Endothelial cell of umbilical vein (primary cell): ENCODE data around the gene PCED1B. TPM values are rescaled to one million over a fixed set of nuclear protein-coding genes. Genes with fewer than 3 reads are reported as not detected.
A peak's percentile ranks its signal among the peaks of the same experiment; 100 is the strongest.

Source experiments
- BruUV-seq: library from RNA; stranded (reverse); fragments of 400-500 nt; replicated peaks from 2 replicates; lab custom pipeline; 2021; lab: Mats Ljungman, UMichigan
- CTCF ChIA-PET: fragments of 300-600, 350-600 bp; sonication (Branson Sonifier 250); formaldehyde crosslinking; loops from one replicate; lab custom pipeline; 2021; ENCODE audit warnings: antibody characterized with exemption, inconsistent platforms; lab: Charles Lee
- POLR2A ChIA-PET: fragments of 300-600, 350-600 bp; sonication (Branson Sonifier 250); formaldehyde crosslinking; loops from one replicate; lab custom pipeline; 2021; ENCODE audit warnings: antibody characterized with exemption, inconsistent platforms; lab: Charles Lee
- DNase-seq: peaks from one replicate; pipeline ENCODE4 v3.0.0-alpha.2; 2011; ENCODE audit warnings: low read depth, low spot score
- FAIRE-seq: peaks from 2 replicates; lab custom pipeline; 2011; peaks lifted over from hg19 to GRCh38; lab: Jason Lieb, UNC
- H2AFZ ChIP-seq: 2 replicates; pipeline ENCODE4 v1.6.0; 2012; ENCODE audit warnings: low read depth, low read length, control low read depth, inconsistent platforms
- H3K27ac ChIP-seq: 2 replicates; pipeline ENCODE4 v1.5.1; 2011; ENCODE audit warnings: low read depth, mild to moderate bottlenecking, control low read depth, low read length, moderate library complexity; ENCODE audit not compliant: insufficient read depth
- H3K27me3 ChIP-seq, 2 experiments: 2 replicates each; pipeline versions ENCODE4 v1.6.0 to v1.6.1; 2011; ENCODE audit warnings: low read length in 2 of 2, mixed read lengths in 1 of 2; ENCODE audit not compliant: control insufficient read depth in 2 of 2, insufficient read depth in 2 of 2
- H3K36me3 ChIP-seq, 2 experiments: 2 replicates in 1 of 2; 3 replicates in 1 of 2; pipeline ENCODE4 v1.5.1; 2011; ENCODE audit warnings: low read length in 2 of 2, mild to moderate bottlenecking in 1 of 2, moderate library complexity in 1 of 2; ENCODE audit not compliant: control insufficient read depth in 2 of 2, insufficient read depth in 2 of 2; ENCODE audit errors: extremely low read depth in 1 of 2
- H3K4me1 ChIP-seq: 3 replicates; pipeline ENCODE4 v1.5.1; 2011; ENCODE audit warnings: mild to moderate bottlenecking, low read length; ENCODE audit not compliant: control insufficient read depth, insufficient read depth; ENCODE audit errors: extremely low read depth
- H3K4me2 ChIP-seq: 2 replicates; pipeline ENCODE4 v1.6.1; 2011; ENCODE audit warnings: low read length, control low read depth, mixed read lengths; ENCODE audit not compliant: insufficient read depth
- H3K4me3 ChIP-seq, 3 experiments: fragments of 200-600 bp in 1 of 3; sonication (generic), shearing (Covaris generic) in 1 of 3; replicated peaks in 1 of 3; 2 replicates each; pipeline ENCODE4 v1.5.1; 2011 to 2016; ENCODE audit warnings: control low read depth in 3 of 3, low read length in 3 of 3, mild to moderate bottlenecking in 2 of 3, inconsistent platforms in 1 of 3, low read depth in 1 of 3, moderate library complexity in 1 of 3; ENCODE audit not compliant: insufficient read depth in 1 of 3
- H3K79me2 ChIP-seq: 2 replicates; pipeline ENCODE4 v1.6.0; 2012; ENCODE audit warnings: low read length, inconsistent platforms; ENCODE audit not compliant: control insufficient read depth, insufficient read depth
- H3K9ac ChIP-seq: replicated peaks from 2 replicates; pipeline ENCODE3; 2011; ENCODE audit warnings: low read length, control low read depth; ENCODE audit not compliant: insufficient read depth; ENCODE audit errors: extremely low read depth
- H3K9me1 ChIP-seq: replicated peaks from 3 replicates; pipeline ENCODE4 v1.6.0; 2011; ENCODE audit warnings: mild to moderate bottlenecking, low read length; ENCODE audit not compliant: control insufficient read depth, insufficient read depth; ENCODE audit errors: extremely low read depth
- H3K9me3 ChIP-seq: replicated peaks from 2 replicates; pipeline ENCODE4 v1.5.1; 2012; ENCODE audit warnings: low read length, inconsistent platforms; ENCODE audit not compliant: control insufficient read depth, insufficient read depth
- H4K20me1 ChIP-seq: replicated peaks from 2 replicates; pipeline ENCODE3; 2011; ENCODE audit warnings: mild to moderate bottlenecking, low read length; ENCODE audit not compliant: control insufficient read depth, insufficient read depth; ENCODE audit errors: extremely low read depth
- CTCF ChIP-seq, 2 donors: IDR thresholded peaks; 1 replicate in 1 of 2; 2 replicates in 1 of 2; pipeline ENCODE4 v1.5.1; 2011; ENCODE audit warnings: low read length in 2 of 2, mild to moderate bottlenecking in 2 of 2, moderate library complexity in 2 of 2, control low read depth in 1 of 2, inconsistent platforms in 1 of 2, low read depth in 1 of 2; ENCODE audit not compliant: insufficient read depth in 1 of 2; ENCODE audit errors: extremely low read depth in 1 of 2
- EZH2 ChIP-seq: IDR thresholded peaks from 2 replicates; pipeline ENCODE4 v1.6.1; 2012; ENCODE audit warnings: borderline replicate concordance, low read depth, mild to moderate bottlenecking, moderate library complexity, low read length, inconsistent platforms; ENCODE audit not compliant: severe bottlenecking
- FOS ChIP-seq: IDR thresholded peaks from 2 replicates; pipeline ENCODE4 v1.6.1; 2011; ENCODE audit warnings: mild to moderate bottlenecking, low read length, moderate library complexity, borderline replicate concordance; ENCODE audit not compliant: insufficient read depth
- GATA2 ChIP-seq: IDR thresholded peaks from 2 replicates; pipeline ENCODE4 v1.7.0; 2011; ENCODE audit warnings: low read depth, mild to moderate bottlenecking, moderate library complexity, mixed read lengths, low read length; ENCODE audit not compliant: insufficient read length, insufficient read depth
- JUN ChIP-seq: IDR thresholded peaks from 2 replicates; pipeline ENCODE4 v1.6.1; 2011; ENCODE audit warnings: borderline replicate concordance, low read depth; ENCODE audit not compliant: insufficient read length, insufficient read depth
- MYC ChIP-seq: IDR thresholded peaks from one replicate; pipeline ENCODE4 v1.6.1; 2011; ENCODE audit warnings: mild to moderate bottlenecking, low read depth, low read length
- POLR2A ChIP-seq: IDR thresholded peaks from 2 replicates; pipeline ENCODE4 v1.6.1; 2012; ENCODE audit warnings: low read depth, mild to moderate bottlenecking, control low read depth, low read length
- POLR2AphosphoS5 ChIP-seq: IDR thresholded peaks from 2 replicates; pipeline ENCODE4 v1.6.1; 2012; ENCODE audit warnings: low read depth, mild to moderate bottlenecking, control low read depth, low read length, moderate library complexity; ENCODE audit not compliant: insufficient read depth
- dilution Hi-C: fragments of 300-500 bp; cut with MboI; formaldehyde crosslinking; loops from one replicate; pipeline ENCODE4 v1.15.0; 2019; ENCODE audit warnings: low sequenced_read_pairs; ENCODE audit not compliant: extremely low pct_ligation_motif_present
- intact Hi-C: fragments of 100-400 bp; cut with micrococcal nuclease; formaldehyde crosslinking; loops from one replicate; pipeline ENCODE4 v1.10.0; 2022
- polyA plus RNA-seq, 4 experiments: library from polyadenylated mRNA; depleted of rRNA in 3 of 4; stranded (reverse) in 3 of 4; unstranded in 1 of 4; fragments of >200 nt; gene quantifications; 2 replicates each; pipeline versions ENCODE4 v1.2.1 to v1.2.3, GENCODE V29; 2011 to 2012; ENCODE audit warnings: missing spikeins in 1 of 4
- total RNA-seq: library from RNA; stranded (reverse); gene quantifications from 2 replicates; pipeline ENCODE4 v1.2.3, GENCODE V29; 2021
- TF ChIP-seq, protein P1 (sequence below): IDR thresholded peaks from 2 replicates; pipeline ENCODE4 v1.6.1; 2011; ENCODE audit not compliant: insufficient read depth, insufficient read length

PCED1B gene
- total and polyA plus RNA-seq, 2 donors (not counting 3 experiments of a cell fraction or from before 2014, with no cell fraction given), result 1.7 to 2.6 TPM

DNA sequence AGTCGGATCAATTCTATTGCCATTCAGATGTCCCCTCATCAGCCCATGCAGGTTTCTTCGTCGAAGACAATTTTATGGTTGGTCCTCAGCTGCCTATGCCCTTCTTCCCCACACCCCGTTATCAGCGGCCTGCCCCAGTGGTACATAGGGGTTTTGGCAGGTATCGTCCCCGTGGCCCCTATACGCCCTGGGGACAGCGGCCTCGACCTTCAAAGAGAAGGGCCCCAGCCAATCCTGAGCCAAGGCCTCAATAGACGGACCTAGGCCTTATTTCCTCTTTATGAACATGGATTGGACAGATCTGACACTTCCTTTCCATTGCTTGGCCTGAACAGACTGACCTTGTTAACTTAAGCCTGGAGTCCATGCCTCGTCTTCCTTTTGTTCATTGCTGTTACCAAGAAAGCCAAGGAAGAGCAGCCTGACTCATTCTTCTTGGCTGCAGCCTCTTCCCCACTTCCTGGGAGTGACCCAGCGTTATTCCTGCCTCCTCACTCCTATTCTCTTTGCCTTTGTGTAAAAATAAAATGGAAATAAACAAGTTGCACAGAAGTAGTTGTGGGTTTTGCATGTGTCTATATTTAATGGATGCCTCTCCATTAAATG, 156.8 kb downstream of the PCED1B start:
- no peak overlapping the region for H3K4me3 ChIP-seq
- peak; percentile 57 for TF ChIP-seq FOS
- TF ChIP-seq POLR2AphosphoS5, result no peak
- POLR2A ChIA-PET, result no interaction called here
- H3K79me2 ChIP-seq, result no peaks in the 10 kb centered on the region
- H3K36me3 ChIP-seq, result no peaks in the 10 kb centered on the region
- no peaks in the 10 kb centered on the region for H3K27me3 ChIP-seq
- H3K9me3 ChIP-seq, result no peaks in the 10 kb centered on the region
- peak overlapping the region; percentile 48 for H2AFZ ChIP-seq
- H3K4me1 ChIP-seq, result peaks cover 6% of the 10 kb centered on the region
- dilution Hi-C loops, result no loop called here
- BruUV-seq, result no TSS peak
- DNase-seq (no peak), FAIRE-seq (no peak)
- intact Hi-C loops, result no loop called here
- no peak overlapping the region for H3K9ac ChIP-seq
- CTCF ChIA-PET, result no interaction called here
- H4K20me1 ChIP-seq, result no peaks in the 10 kb centered on the region
- no peaks in the 10 kb centered on the region for H3K9me1 ChIP-seq
- peak overlapping the region; percentile 1 for H3K4me2 ChIP-seq
- H3K27ac ChIP-seq, result no peak overlapping the region

DNA sequence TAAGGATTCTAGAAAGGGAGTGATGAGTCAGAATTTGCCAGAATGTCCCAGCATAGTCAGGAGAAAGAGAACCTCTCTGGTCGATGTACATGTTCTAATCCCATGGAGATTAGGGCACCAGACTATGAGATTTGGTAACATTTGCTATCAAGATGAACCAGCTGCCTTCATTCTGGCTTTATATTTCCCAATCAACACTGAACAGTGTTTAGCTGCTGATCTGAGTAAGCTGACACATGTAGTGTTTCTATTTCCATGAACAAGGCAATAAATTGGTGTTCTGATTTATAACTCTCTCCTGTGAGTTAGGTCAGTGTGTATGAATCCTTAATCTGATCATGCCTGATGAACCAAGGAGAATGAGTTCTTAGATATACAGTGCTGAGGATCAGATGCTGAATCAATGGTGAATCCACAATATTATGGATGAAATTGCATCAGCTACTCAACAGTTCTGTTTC, 158.4 kb downstream of the PCED1B start:
- Histone ChIP-seq H3K9me1 (no peaks in the 10 kb centered on the region), H4K20me1 (no peaks in the 10 kb centered on the region), H3K4me2 (no peak overlapping the region), H3K27ac (no peak overlapping the region), H3K4me3 (no peak overlapping the region), H3K79me2 (no peaks in the 10 kb centered on the region), H2AFZ (no peak overlapping the region), H3K36me3 (no peaks in the 10 kb centered on the region), H3K4me1 (peaks cover 6% of the 10 kb centered on the region), H3K27me3 (peaks cover 0 to 2% of the 10 kb centered on the region in 2 experiments), H3K9me3 (no peaks in the 10 kb centered on the region), H3K9ac (no peak overlapping the region)
- POLR2A ChIA-PET, result no interaction called here
- intact Hi-C loops, result no loop called here
- dilution Hi-C loops, result no loop called here
- TF ChIP-seq POLR2AphosphoS5, result no peak
- no peak for TF ChIP-seq POLR2A
- no peak for TF ChIP-seq GATA2
- TF ChIP-seq FOS, result no peak
- TF ChIP-seq EZH2, result no peak
- TF ChIP-seq, protein P1, sequence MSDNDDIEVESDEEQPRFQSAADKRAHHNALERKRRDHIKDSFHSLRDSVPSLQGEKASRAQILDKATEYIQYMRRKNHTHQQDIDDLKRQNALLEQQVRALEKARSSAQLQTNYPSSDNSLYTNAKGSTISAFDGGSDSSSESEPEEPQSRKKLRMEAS, result no peak
- TF ChIP-seq MYC, result no peak
- no peak for TF ChIP-seq JUN
- no peak for TF ChIP-seq CTCF (IDR thresholded peaks at IDR 0.05; ENCODE audit: extremely low read depth in 1 of 2, insufficient read depth in 1 of 2, low read depth in 1 of 2, low read length in 2 of 2)
- CTCF ChIA-PET, result interaction anchor here (1.0 to 1.2 kb wide), 2 partner anchors 11 to 12 kb away, joined by 3 to 4 read pairs; no protein-coding TSS in a partner anchor
- FAIRE-seq (no peak), DNase-seq (no peak)
- BruUV-seq, result no TSS peak
